Endothelial cell of umbilical vein (primary cell): ENCODE results near the gene FTO.

Experiments
- CTCF ChIP-seq, 2 donors: IDR thresholded peaks; 1 replicate in 1 of 2; 2 replicates in 1 of 2; pipeline ENCODE4 v1.5.1; 2011; ENCODE audit warnings: low read length in 2 of 2, mild to moderate bottlenecking in 2 of 2, moderate library complexity in 2 of 2, control low read depth in 1 of 2, inconsistent platforms in 1 of 2, low read depth in 1 of 2; ENCODE audit not compliant: insufficient read depth in 1 of 2; ENCODE audit errors: extremely low read depth in 1 of 2
- EZH2 ChIP-seq: IDR thresholded peaks from 2 replicates; pipeline ENCODE4 v1.6.1; 2012; ENCODE audit warnings: borderline replicate concordance, low read depth, mild to moderate bottlenecking, moderate library complexity, low read length, inconsistent platforms; ENCODE audit not compliant: severe bottlenecking
- MYC ChIP-seq: IDR thresholded peaks from one replicate; pipeline ENCODE4 v1.6.1; 2011; ENCODE audit warnings: mild to moderate bottlenecking, low read depth, low read length
- POLR2A ChIP-seq: IDR thresholded peaks from 2 replicates; pipeline ENCODE4 v1.6.1; 2012; ENCODE audit warnings: low read depth, mild to moderate bottlenecking, control low read depth, low read length
- POLR2AphosphoS5 ChIP-seq: IDR thresholded peaks from 2 replicates; pipeline ENCODE4 v1.6.1; 2012; ENCODE audit warnings: low read depth, mild to moderate bottlenecking, control low read depth, low read length, moderate library complexity; ENCODE audit not compliant: insufficient read depth
- TF ChIP-seq, protein P1 (sequence below): IDR thresholded peaks from 2 replicates; pipeline ENCODE4 v1.6.1; 2011; ENCODE audit not compliant: insufficient read depth, insufficient read length

DNA sequence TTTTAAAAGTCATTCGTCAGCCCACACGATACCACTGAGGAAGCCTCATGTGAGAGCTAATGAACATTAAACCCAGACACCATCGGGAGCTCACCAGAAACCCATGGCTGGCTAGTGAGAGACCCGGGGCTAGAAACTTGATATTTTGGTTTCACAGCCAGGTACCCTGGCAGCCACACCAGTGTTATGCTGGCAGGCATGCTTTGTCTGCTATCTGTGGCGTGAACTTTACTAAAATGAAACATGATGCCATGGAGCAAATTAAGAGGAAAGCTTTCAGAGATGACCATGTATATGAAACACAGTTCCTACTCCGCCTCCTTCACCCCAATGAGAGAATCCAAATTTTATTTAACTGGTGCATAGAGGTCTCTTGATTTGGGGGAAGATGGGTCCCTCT lies 291.4 kb downstream of the FTO start:
- TF ChIP-seq CTCF (IDR thresholded peaks at IDR 0.05; ENCODE audit: extremely low read depth in 1 of 2, insufficient read depth in 1 of 2, low read depth in 1 of 2, low read length in 2 of 2) (no peak), EZH2 (no peak), POLR2AphosphoS5 (no peak), POLR2A (no peak), MYC (no peak)
- TF ChIP-seq, protein P1, sequence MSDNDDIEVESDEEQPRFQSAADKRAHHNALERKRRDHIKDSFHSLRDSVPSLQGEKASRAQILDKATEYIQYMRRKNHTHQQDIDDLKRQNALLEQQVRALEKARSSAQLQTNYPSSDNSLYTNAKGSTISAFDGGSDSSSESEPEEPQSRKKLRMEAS, result no peak
